HG03575 (cell line): ENCODE measurements around the gene PITPNM3.

ENCODE experiments used
- ATAC-seq: cut with Tn5 transposase; IDR thresholded peaks from one replicate; pipeline ENCODE4 v1.9.1; 2021; ENCODE audit not compliant: unreplicated experiment, insufficient number of reproducible peaks, low FRiP score; ENCODE audit errors: extremely low read depth

Gene PITPNM3

DNA sequence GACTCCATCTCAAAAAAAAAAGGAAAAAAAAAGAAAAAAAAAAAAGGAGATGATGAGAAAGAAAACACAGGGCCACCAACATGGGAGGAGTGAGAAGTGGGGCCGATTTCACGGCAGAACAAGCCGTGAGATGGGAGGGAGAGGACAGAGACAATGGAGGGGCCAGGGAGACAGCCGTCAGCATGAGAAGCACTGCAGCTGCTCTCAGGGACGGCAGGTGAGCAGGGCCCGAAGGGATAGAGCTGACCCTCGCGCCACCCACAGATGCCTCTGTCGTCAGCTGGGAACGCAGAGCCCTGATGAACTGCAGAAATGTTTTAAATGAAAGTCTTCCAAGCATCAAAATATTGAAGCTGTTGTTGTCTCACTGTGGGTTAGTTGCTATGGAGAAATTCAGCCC, 20.3 kb downstream of the PITPNM3 start:
- ATAC-seq, result no peak

DNA sequence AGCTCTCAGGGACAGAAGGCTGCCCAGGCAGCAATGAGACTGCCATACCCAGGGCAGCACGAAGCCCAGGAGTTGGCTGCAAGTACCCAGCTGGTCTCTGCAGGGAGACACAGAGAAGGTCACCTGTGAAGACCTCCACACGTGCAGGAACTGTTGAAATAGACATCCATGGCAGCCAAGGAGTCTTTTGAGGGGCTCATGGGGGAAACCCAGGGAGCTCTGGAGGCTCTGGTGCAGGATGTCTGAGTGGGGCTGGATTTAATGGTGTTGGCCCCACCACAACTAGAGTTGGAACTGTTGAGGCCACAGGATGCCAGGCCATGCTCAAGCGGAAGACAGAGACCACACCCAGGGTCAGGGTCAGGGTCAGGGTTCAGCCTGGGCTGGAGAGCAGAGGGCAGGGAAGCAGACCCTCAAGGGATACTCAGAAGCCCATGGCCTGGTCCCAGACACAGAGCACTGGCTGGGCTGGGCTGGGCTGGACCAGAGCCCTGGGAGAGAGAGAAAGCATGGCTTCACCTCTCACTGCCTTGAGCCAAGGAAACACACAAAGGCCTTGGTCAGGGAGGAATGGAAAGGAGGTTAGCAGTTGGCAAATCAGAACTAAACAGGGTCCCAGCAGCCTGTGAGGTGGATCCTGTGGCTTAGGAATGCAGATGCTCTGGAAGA, 21.4 kb downstream of the PITPNM3 start:
- ATAC-seq, result no peak

DNA sequence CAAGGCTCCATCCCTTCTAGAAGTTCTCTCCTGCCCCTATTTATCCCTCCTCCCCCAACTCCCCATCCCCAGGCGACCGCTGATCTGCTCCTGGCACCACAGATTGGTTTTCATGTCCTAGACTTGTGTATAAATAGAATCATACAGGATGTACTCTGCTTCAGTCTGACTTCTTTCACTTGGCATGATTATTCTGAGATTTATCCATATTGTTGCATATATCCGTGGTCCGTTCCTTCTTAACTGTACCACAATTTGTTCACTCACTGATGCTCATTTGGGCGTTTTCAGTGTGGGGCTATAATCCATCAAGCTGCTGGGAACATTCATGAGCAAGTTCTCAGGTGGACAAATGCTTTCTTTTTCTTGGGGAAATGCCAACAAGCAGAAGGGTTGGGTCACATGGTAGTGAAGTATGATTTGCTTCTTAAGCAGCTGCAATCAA, 23.9 kb downstream of the PITPNM3 start:
- ATAC-seq, result no peak

DNA sequence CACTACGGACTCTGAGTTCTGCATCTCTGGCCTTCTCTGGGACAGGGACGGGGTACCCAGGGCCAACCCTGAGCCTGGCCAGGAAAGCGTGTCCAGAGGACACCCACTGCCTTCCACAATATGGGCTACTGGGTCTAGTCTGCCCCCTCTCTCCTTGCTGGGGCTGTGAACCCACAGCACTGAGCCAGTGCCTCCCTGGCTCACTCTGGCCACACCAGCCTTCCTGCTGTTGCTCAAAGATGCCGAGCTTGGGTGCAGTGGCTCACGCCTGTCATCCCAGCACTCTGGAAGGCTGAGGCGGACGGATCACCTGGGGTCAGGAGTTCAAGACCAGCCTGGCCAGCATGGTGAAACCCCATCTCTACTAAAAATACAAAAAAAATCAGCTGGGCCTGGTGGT, 24.8 kb downstream of the PITPNM3 start:
- no peak for ATAC-seq

DNA sequence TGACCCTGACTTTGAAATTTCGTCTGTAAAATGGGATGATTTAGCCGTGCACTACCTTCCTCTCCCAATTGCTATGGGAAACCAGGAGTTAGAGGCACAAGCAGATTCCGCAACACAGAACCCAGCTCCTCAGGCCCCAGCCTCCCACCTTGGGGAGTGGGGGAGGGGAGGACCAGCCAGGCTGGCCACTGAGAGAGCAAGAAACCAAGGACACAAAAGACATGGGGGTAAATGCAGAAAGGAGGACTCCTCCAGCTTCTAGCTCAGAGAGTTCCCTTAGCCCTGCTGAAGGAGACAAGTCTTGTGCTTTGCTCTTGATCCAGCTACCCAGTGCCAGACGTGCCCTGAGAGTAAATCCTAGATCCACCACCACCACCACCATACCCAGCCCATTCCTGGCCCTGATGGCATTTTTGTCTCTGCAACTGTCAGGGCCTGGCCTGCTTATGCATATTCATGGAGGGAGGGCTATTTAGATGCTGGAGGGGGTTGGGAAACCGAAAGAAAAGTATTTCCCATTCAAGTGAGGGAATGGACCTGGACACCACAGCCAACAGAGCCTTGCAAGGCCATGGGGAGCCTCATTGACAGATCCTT, 25.9 kb downstream of the PITPNM3 start:
- no peak for ATAC-seq

DNA sequence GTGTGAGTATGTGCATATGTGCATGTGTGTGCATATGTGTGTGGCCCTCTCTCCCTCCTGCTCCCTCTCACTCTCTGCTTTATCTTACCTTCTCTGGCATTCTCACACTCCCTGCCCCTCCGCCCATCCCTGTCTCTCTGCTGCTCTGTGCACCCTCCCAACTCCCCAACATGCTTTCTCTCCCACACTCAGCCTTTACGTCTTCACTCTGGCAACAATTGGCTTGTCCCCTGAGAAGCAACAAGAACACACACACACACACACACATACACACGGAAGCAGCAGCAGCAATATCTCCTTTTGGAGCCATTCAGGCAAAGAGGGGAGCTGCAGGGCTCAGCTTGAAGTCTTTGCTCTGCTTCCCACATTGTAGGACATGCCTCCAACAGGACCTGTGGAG, 27.8 kb downstream of the PITPNM3 start:
- no peak for ATAC-seq

DNA sequence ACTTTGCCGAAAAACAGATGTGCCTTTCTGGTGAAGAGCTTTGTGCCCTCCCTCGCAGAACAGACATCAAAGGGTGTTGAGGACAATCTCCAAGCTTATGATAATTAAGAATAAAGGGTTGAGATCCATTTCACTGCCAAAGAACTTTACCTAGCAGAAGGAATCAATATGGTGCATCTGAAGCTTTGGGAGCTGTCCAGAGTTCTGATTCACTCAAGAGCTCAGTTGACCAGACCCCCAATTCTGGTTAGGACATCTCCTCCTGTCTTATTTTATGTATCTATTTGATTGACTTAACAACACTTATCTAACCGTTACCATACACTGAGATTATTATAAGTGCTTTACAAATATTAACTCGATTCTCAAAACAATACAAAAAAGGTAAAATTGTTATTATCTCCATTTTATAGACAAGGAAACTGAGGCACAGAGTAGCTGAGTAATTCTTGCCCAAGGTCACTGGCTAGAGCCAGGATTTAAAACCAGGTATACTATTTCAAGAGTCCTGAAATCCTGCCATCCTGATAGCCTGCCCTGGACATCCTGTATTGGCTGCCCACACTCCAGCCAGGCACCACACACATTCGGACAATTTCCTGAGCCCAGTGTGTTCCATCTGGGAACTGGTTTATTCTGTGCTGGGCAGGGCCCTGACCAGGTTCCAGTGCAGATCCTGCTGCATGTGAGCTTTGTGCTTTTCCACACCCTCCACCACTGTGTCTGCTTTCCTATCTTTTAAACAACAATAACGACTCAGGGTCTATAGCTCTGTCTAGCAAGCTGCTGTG, 29.8 kb downstream of the PITPNM3 start:
- ATAC-seq, result no peak

DNA sequence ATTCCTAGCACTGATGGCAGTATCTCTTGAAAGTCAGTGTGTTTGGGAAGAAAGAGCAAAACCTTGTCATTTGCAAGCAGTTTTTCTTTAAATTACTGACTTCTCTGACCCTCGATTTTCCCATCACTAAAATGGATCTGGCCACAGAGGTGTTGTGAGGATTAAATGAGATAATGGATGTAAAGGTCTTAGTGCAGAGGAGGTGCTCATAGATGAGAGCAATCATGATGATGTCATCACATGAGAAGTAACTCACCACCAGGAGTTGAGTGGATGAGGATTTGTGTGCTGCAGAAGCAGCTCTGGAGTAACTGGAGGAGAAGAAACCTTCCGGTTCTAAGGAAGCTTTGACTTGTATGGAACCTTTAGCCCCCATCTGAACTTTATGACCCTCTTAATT, 30.6 kb downstream of the PITPNM3 start:
- ATAC-seq, result no peak

DNA sequence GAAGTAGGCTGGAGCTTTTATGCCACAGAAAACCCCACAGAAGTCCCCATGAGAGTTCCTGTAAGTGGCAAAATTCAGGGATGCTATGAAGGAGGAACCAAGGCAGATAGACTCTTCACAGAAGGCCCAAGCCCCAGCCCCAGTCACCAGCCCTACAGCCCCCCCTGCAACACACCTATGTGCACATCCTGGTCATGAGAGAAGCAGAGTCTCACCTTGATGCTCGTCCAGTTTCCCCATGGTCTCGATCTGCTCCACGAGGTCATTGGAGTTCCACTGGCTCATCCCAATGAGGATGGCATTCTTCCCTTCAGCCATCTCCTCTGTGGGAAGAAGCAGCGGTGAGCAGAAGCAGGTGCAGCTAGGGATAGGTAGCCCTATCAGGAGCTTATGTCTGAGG, 31.2 kb downstream of the PITPNM3 start:
- ATAC-seq, result no peak

DNA sequence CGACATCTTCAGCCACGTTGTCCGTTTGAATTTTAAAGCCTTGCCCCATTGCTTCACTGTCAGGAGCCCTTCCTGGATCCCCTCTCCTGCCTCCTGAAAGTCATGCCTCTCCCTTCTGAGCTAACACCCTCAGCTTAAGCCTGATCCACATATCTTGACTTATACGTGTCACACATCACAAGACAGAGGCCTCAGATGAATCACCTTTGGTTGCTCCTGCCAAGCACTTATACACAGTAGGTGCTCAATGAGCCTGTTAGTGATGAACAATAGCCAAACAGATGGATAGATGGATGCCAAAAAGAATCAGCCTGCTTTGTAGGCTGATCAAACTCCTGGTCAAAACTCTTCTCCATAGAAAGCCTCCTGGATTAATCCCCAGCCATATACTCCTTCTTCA, 31.8 kb downstream of the PITPNM3 start:
- ATAC-seq, result no peak

DNA sequence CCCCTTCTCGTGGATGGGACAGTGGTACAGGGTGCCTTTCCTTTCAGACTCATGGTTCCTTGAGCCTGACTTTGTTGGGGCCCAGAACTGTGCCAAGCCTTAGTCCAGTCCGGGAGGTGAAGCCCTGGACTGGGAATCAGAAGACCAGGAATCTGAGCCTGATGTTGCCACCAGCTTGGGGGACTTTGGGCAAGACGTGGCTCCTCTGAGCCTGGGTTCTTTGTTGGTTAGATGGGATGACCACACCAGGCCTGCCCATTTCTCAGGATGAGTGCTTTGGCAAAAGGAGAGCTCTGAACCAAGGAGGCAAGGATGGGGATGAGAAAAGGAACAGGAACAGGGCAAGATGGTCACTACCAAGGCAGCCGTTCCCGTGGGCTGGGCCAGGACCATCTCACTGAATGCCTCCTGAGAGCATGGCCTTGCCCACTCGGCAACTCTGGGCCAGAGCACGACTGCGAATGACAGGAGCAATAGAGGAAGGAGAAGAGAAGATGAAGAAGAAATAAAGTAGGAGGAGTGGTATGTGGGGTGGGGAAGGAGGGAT, 32.5 kb downstream of the PITPNM3 start:
- ATAC-seq, result no peak

DNA sequence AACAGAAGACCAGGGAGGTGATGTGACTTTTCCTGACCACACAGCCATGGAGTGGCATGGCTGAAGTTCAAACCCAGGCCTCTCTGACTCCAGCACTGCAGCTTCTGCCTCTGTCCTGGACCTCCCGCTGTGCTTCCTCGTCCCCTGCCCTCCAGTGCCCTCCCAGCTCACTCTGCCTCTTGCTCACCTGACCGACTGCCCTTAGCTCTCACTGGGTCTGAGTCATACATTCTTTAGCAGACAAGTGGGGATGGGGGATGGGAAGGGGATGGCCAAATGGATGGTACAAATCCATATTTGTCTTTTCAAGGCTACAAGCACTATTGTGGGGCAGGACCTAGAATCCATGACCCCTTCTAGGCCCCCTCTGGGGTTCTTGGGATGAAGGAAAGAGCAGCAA, 33.0 kb downstream of the PITPNM3 start:
- ATAC-seq, result no peak

DNA sequence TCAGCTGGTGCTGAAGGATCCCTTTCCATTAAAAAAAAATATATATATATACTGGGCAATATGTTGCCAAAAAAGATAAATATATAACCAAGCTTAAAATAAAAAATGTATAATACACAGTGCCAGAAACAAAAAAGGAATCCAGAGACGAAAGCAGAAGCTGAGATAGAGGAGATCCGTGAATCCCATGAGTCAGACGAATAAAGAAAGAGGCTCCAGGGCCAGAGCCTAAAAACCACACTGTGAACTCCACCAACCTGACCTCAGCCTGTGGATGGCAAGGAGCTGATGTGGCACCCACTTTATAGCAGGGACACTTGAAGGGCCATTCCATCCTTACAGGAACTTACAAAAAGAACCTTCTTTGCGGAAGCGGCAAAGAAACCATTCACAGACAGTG, 34.8 kb downstream of the PITPNM3 start:
- no peak for ATAC-seq

DNA sequence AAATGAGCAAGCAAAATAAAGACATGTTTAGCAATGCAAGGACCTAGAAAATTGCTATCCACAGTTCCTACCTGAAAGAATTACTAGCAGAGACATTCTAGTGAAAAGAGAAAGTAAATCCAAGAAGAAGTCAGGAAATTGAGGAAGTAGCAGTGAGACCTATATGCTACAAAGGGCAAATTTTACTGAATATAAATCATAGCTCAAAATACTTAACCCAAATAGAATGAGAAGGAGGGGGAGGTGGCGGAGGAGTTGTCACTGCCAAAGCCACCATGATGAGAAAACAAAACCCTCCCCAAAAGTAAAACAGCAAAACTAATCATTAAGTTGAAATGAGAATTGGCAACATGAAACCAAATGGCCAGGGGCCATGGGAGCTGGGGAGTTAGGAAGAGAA, 39.3 kb downstream of the PITPNM3 start:
- no peak for ATAC-seq

DNA sequence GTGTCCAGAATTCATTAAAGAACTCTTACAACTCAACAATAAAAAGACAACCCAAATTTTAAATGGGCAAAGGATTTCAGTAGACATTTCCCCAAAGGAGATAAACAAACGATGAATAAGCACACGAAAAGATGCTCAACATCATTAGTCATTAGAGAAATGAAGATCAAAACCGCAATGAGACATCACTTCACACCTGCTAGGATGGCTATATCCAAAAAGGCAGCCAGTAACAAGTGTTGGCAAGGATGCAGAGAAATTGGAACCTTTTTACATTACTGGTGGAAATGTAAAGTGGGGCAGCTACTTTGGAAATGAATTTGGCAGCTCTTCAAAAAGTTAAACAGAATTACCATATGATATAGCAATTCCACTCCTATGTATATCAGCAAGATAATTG, 42.0 kb downstream of the PITPNM3 start:
- ATAC-seq, result no peak

DNA sequence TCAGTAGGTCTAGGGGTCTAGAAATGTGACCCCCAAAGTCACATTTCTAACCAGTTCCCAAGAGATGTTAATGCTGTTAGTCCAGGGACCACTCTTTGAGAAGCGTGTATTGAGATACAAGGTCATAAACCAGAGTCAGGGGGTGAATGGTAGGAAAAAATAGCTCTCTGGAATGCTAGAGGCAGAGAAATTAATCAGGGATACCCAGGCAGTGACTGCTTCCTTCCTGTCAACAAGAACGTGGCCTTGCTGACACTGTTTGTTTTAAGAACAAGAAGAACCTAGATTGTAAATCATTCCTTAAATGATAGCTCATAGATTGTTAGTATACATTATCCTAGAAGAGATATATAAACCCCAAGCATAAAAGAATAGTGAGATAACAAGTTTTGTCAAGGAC, 43.8 kb downstream of the PITPNM3 start:
- no peak for ATAC-seq

DNA sequence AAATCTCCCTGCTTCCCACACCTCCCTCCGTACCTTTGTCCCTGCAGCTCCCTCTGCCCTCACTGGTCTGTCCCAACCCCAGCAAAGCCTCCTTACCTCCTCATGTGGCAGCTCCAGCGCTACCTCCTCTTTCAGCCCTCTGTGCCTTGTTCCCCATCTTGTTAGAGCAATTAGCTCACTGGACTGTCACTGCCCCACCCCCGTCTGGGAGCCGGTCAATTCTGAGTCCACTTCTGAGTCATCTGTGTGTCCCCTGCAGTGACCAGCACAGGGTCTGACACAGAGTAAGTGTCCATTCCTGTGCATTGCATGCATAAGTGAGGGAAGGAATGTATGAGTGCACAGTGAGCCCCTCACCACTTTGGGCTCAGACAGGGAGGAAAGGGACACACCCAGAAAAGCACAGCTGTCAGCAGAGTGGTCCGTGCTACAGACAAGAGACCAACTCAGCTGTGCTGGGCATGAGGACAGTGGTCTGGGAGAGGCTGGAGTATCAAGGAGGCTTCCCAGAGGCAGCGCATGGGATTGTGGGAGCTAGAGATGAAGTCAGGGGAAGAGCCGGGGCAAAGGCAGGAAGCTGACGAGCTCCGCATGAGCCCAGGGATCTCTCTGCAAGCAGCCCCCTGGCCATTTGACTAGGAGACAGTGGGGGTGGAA, 45.9 kb downstream of the PITPNM3 start:
- no peak for ATAC-seq

DNA sequence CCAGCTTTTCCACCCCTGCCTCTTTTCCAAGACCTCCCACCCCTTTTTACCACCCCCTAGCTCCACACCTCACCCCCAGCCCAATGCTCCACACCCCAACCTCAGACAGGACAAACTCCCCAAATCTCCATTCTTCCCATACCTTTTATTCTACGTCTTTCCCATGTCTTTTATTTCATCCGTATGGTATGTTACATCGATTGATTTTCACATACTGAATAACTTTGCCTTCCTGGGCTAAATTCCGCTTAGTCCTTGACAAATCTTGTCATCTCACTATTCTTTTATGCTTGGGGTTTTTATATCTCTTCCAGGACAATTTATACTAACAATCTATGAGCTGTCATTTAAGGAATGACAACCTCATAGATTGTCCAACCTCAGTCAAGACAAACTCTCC, 46.4 kb downstream of the PITPNM3 start:
- ATAC-seq, result no peak

DNA sequence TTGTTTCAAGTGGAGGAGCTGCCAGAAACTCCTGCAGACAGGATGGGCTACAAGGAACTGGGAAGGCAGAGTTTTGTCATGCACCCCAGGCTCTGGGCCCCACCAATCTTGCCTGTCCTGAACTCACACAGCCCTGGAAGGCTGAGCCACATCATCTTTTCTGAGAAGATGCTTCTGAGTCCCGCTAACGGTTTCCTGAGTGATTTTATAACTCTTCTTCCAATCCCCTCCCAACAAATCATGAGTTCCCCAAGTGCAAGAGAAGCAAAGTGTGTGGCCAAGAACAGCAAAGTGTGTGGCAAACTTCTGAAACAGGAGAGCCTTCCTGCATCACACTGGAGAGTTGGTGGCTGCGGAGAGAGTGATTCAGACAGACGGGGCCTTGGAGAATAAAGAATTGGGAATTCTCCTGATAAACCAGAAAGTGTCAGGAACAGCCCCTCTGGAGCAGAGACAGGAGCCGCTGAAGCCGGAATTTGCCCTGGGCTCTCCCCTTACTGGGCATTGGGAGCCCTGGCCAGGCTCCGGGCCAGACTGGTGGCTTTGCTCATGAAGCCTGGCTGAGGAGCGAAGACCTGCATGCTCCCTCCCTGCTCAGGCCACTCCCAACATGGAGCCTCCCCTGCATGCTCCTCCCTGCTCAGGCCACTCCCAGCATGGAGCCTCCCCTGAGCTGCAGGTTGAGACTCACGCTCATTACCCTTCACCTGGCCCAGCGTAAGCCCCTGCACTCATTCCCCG, 47.2 kb downstream of the PITPNM3 start:
- ATAC-seq, result no peak
